HG02840 (cell line): ENCODE data around the gene AAMP.

Experiments used
- ATAC-seq: cut with Tn5 transposase; IDR thresholded peaks from one replicate; pipeline ENCODE4 v1.9.1; 2021; ENCODE audit warnings: mild to moderate bottlenecking, moderate library complexity, moderate number of reproducible peaks; ENCODE audit not compliant: unreplicated experiment, low FRiP score

AAMP gene

DNA sequence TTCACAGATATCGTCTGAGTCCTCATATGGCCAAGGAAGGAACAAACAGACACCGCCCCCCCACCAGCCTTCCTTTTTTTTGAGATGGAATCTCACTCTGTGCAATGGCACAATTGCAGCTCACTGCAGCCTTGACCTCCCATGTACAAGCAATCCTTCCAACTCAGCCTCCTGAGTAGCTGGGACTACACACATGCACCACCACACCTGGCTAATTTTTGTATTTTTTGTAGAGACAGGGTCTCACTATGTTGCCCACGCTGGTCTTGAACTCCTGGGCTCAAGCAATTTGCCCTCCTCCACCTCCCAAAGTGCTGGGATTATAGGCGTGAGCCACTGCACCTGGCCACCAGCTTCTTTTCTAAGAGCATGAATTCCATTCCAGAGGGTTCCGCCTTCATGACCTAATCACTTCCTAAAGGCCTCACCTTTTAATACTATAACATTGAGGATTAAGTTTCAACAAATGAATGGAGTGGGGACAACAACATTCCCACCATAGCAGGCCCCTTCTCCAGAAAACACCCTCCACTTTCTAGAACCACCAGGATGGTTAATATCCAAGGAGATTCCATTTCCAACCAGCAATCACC, 24.6 kb upstream of the AAMP start:
- ATAC-seq: no peak

DNA sequence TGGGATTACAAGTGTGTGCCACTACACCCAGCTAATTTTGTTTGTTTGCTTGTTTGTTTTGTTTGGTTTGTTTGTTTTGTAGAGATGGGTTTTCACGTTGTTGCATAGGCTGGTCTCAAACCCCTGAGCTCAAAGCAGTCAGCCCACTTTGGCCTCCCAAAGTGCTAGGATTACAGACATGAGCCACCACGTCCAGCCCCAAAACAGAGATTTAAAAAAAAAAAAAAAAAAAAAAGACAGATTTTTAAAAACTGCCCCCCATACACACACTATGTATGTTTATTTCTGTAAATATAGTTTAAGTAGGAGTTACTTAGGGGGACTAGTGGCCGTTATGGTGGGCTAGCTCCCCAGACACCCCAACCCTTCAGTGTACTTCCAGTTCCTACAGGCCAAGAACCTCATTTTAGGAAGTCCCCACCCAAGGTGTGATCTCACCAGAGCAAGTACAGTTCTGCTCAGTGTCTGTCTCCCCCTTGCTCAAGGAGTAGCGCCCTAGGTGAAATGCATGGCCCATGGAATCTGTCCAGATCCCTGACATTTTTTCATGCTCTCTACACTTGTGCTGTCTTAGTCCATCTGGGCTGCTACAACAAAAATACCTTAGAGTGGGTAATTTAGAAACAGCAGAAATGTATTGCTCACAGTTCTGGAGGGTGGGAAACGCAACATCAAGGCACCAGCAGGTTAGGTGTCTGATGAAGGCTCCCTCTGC, 23.9 kb upstream of the AAMP start:
- no peak for ATAC-seq

DNA sequence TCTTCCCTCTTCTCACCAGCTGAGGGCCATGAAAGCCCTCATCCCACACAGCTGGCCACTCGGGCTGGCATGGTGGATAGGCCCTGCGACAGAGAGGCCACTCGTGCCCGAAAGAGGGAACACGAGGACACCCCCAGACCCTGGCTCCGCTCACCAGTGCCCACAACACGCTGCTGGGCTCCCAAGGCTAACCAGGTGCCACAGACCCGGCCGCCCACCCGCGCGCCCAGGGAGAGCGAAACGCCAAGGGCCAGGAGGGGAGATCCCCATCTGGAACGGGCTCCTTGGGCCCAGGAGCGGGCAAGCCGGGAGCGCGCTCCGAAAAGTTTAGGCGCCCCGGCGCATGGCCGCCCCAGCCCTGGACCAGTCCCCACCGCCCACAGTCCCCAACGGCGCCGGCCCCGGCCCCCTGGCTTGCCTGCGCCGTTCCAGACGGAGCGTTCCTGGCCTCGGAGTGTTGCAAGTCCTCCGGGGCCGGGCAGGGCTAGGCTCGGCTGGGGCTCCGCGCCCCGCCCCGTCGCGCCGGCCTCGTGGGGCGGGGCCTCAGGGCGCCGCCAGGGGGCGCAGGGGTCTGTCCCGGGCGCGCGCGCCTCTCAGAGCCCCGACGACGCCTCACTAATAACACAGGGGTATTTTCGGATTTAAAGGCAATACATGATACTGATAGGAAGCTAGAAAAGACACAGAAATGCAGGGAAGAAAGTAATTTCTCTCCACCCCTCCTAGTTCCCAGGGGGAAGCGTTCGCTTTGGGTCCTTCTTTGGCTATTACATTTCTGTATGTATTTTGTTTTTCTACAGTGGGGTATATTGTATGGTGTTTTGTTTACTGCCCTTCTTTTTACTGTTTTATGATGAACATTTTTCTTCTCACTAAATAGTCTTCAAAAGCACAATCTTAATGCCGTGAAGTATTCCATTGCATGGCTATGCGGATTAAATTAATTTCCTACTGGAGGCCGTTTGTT, 22.4 kb upstream of the AAMP start, which contains the start of gene TMBIM1:
TMBIM1 (minus strand) TSS at position 456 of the 967 bp plus-strand sequence. CDS start 10,362 bp downstream, outside the sequence.
- ATAC-seq: peak; percentile 75

DNA sequence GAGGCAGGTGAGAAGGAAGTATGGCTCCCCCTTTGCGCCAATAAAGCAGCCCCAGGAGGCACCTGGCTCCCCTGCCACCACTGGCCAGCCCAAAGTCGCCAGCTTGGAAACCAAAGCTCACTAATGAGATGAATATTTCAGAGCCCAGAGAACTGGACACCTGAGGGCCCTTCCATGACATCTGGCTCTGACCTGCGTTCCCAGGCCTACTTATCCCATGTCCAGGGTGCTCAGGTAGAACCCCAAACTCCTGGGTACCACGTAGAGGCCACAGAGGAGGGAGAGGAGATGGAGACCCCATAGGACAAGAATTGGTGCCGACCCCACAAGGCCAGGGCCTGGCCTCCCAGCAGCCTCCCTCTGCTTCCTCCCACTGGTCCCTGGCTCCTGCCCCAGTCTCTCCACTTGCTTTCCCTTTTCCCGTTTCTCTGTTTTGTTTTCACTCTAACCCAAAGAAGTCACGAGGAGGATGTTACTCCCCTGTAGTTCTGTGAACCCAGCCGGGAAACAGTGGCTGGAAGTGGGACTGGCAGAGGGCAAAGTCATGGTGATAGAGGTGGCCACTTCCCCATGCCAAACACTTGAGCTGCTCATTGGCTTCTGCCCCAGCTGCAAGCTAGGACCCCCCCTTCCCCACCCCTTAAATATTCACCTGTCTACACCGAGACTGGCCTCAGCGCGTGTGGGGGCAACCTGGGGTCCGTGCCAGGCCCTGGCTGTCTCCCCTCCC, 21.5 kb upstream of the AAMP start:
- ATAC-seq: no peak

DNA sequence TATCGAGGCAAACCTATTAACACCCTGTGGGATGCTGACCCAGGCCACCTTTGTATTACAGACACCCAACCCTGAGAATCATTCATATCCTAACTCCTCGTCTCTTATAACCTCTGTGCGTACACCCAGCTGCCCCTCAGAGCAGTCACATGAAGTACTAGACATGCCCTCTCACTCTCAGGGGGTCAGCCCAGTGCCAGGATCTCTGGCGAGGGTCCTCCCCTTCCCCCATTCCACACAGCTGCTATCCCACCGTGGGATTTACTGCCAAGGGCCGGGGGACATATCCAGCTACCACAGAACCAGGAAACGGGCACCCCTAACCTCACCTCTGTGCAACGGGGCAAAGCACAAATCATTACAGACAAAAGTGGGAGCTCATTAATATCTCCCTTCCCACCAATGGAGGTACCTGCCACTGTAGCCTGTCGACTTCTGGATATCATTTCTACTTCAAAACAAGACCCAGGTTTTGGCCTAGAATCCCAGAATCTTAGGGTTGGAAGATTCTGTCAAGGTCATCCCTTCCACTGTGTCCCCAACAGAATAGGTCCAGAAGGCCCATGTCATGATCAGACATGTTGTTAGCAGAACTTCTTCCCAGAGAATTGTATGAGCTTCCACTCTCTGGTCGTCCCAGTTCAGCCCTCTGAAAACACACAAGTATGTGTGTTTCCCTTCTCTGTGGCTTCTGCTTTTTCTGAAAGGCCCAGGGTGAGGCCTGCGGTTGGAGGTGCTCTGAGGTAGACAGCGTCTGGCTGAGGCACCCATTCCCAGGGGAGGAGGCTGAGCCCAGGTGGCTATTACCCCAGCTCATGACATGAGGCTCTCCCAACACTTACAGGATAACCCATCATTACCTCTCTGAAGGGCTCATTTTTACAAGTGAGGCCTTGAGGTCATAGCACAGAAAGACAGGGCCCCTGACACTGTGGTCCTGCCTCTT, 20.7 kb upstream of the AAMP start:
- ATAC-seq: peak; percentile 41

DNA sequence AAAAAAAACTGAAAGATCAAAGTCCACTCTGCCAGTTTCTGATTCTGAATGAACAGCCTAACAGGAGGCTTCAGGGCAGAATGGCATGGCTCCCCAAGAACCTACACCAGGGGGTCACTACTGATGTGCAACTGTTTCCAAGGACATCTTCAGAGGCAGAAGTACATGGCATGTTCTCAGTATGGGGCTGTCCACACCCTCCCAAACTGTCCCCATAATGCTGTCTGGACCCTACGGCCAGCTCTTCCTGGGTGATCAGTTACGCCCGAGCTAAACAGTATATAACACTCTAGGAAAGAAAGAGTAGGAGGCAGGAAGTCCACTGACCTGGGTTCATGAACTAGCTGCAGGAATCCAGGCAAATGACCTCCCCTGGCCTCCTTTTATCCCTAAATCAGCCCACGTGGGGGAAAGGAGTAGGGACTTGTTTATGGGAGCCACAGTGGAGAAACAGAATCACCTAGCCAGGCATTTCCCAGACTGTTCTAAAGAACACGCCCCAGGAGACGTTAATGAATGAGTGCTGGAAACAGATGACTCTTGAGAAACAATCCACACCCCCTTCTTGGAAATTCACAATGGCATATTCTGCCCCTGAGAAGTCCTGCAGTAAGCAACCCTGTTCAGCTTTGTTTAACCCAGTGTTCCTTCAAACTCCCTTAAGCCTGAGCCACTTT, 19.8 kb upstream of the AAMP start:
- ATAC-seq: no peak

DNA sequence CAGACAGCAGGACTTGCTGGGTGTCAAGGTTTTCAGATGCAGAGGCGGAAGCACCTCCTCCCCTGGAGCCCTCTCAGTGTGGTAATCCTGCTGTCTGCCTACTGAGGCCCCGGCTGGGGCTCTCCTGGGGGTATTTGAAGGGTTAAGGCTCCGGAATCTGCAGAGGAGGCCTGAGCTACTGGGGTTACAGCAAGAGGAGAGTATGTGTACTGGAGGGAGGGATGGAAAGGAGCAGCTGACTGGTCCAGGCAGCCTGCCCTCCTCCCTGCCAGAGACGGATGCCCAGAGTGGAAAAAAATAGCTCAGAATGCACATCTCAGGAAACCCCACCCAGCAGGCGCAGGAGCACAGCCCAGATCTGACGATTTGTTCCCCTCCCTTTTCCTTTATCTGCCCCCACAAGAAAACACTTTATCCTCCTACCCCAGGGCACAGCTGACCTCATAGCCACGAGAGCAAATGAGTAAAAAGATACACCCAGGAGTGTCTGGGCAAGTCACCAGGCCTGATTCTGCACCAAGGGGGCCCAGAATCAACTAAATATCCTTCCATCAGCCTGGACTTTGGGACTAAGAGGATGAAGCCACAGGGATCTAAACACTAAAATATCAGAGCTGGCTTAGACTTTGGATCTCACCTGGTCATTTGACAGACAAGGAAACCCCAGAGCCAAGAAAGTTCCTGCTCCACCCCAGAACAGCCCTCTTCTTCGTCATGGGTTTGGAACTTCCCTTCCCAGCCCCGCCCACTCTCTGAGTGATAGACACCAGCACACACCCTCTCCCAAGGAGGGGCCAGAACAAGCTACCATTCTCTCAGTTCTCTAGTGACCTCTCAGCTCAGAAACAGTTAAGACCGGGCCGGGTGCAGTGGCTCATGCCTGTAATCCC, 16.9 kb upstream of the AAMP start:
- peak; percentile 56 for ATAC-seq

DNA sequence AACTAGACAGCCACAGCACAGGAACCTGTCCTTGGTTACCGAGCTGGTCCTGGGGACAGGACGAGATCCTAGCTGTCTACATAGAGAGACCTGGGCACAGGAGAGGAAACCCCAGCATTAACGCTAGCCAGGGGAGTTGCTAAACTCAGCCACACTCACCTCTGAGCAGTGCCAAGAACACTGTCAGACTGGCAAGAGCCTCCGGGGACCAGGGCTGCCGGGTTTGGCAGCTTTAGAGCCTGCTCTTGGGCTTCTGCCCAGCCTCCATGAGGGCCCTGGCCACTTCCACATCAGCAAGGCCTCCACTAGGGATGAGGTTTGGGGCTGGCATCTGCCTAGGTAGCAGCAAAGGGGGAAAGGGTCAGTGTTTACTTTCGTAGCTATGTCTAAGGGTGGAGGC, 15.7 kb upstream of the AAMP start:
- no peak for ATAC-seq

DNA sequence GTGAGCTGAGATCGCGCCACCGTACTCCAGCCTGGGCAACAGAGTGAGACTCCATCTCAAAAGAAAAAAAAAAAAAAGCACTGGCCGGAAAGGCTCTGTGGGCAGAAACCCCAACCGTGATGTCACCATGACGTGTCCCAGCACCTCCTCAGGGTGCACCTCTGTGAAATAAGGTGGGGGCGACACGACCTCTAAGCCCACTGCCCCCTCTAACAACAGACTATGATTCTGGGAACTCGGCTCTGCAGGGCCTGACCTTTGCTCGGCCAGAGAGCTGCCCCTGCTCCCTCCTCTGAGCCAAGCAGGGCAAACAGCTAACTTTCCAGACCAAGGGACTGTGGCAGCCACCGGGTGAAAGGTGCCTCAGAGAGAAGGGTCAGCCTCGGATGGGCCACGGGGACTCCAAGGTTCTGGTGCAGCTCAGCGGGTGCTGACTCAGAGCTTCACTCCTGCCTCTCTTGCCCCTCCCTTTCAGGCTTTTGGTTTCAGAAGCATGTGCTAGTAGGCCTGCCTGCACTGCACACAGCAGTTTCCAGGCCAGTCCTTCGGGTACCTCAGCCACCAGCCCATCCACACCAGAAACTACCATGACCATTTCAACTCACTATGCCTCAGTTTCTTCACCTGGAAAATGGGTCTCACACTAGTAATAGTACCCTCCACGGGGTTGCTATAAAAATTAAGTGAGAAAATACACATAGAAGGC, 14.3 kb upstream of the AAMP start:
- no peak for ATAC-seq

DNA sequence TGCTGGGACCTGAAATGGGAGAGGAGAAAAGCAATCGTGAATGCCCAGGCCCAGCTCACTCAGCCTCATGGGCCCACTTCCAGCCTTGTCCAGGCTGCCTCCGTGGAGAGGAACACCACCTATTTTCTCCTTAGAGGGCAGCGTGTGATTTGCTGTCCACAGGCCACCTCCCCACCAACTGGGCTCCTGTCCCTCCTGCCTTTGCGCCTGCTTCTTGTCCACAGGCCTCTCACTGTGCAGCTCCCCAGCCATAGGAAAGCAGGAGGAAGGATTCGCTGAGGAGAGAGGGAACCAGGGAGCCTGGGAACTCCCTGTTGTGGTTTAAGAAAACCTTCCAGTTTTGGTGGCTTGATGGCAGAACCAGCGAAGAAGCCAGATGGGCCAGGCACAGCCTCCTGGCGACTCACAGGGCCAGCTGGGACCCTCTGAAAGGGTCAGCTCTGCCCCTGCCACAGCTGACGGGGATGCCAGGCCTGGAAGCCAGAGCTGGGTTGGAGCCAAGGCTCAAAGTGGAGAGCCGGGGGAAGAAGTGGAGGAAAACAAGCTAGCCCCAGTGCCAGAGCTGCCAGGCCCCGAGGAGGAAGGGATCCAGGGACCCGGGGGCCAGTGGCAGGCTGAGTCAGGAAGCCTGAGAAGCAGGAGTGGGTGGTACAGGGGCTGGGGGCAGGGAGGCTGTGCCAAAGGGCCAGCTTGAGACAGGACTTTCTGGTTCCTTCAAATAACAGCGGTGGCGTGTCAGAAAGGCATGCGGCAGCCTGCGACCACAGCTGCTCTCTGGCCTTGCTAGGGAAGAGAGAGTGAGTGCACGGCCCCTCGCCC, 12.4 kb upstream of the AAMP start:
- no peak for ATAC-seq

DNA sequence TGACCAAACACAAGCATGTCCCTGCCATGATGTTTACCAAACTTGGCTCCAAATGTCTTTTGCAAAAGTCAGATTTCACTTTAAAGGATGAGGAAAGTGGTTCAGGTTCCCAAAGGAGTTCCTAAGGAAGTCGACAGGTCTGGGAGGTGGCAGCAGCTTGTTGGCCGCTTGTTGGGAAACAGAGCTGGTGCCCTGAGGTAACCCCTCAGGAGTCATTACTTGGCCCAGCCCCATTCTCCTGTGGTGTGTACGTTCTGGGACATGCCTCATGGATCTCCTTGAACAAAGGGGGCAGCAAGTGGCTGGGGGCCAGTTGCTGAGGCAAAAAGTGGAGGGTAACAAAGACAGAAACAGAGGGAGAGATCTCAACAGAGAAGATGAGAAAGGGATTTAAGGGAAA, 11.5 kb upstream of the AAMP start:
- no peak for ATAC-seq

DNA sequence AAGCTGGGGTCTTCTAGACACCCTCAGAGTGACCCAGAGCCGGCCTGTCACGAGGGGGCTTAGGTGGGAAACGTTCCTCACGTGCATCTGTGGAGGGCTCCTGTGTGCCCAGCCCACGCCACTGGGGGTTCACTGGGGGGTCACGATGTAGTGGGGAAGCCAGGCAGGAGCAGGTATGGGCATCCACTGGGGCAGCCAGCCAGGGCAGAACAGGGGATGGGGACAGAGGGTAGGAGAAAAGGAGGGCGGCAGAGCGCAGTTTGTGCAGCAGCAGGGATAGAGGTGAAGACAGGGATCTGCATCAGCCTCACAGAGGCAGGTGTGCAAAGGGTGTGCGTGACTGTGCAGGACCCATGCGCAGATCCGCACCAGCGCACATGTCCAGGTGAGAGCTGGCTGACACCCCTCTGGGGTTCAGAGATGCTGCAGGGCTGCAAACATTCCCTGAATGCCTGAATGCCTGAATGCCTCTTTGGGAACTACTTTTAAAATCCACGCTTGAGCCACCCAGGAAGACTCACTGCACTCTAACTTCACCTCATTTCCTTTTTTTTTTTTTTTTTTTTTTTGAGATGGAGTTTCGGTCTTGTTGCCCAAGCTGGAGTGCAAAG, 10.4 kb upstream of the AAMP start:
- ATAC-seq: no peak

DNA sequence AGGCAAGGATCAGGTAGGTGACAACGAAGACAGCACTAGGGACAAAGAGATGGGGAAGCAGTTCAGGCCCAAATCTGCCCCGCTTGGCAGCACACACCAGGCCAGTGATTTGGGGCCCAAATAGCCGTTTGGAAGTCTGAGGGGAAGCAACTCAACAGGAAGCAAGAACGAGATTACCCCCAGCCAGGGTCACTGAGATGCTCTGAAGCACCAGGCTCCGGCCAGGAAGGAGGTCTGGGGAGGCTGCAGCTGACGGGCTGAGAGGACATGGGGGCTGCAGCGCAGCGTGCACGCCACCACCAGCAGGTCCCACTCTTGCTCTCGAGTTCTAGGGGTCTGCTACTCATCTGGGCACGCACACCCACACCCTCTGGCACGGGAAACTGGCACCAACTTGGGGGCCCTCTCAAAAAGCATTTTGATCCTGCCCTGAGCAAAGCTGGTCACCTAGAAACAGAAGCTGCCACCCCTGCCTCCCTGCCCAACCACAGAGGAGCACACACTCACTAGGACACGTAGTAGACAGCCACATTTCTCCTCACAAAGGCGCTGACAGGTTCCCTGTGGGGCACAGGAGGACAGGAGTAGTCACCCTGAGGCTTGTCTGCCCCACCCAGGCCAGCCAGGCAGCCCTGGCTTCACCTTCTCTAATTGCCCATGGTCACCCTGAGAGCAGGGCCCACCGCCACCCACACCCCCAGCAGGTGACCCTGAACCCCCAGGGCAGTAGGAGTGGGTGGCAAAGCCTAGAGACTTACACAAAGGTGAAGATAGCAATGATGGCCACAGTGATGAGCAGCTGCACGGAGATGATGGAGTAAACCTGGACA, 8.8 kb upstream of the AAMP start:
- no peak for ATAC-seq

DNA sequence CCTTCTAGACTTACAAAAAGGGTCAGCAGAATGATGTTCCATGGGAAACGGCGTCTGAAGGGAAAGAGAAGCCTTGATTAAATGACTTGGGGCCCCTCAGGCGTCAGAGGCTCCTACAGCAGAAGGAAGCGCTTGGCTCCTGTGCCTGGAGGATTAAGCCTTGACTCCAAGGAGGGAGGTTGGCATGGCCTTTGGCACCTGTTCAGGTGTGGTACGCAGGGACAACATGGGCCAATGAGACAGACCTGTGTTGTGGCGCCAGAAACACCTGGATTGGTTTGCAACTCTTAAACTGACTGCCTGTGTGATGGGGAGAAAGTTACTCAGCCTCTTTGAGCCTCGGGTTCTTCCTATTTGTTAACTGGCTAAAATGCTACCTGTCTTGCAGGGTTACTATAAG, 8.0 kb upstream of the AAMP start:
- no peak for ATAC-seq
